H1 (cell line): ENCODE results near the gene HSPBP1. TPM values are rescaled to one million over a fixed set of nuclear protein-coding genes. Genes with fewer than 3 reads are reported as not detected.
A peak's percentile ranks its signal among the peaks of the same experiment; 100 is the strongest.

Source experiments
- CTCF ChIA-PET: fragments of 300-600 bp; sonication (Branson Sonifier 250); formaldehyde crosslinking; loops from one replicate; lab custom pipeline; 2021; ENCODE audit not compliant: partially characterized antibody; lab: Charles Lee
- POLR2A ChIA-PET: fragments of 300-600 bp; sonication (Branson Sonifier 250); formaldehyde crosslinking; loops from one replicate; lab custom pipeline; 2021; ENCODE audit warnings: inconsistent platforms; ENCODE audit not compliant: partially characterized antibody; lab: Charles Lee
- DNase-seq, 2 experiments: peaks; one replicate each; pipeline versions ENCODE4 v3.0.0 to v3.0.0-alpha.2; 2010 to 2022; ENCODE audit warnings: low spot score in 2 of 2, low read depth in 1 of 2, mixed read lengths in 1 of 2
- FAIRE-seq: peaks from 2 replicates; lab custom pipeline; 2011; peaks lifted over from hg19 to GRCh38; lab: Jason Lieb, UNC
- H2AFZ ChIP-seq: 2 replicates; pipeline ENCODE4 v1.8.1; 2012; ENCODE audit warnings: low read length, inconsistent platforms
- H2AK5ac ChIP-seq: 2 replicates; pipeline ENCODE4 v1.6.1; 2013; ENCODE audit warnings: low read depth, low read length
- H2BK120ac ChIP-seq: replicated peaks from 2 replicates; pipeline ENCODE3; 2013; ENCODE audit warnings: low read depth, low read length, inconsistent platforms
- H2BK12ac ChIP-seq: 2 replicates; pipeline ENCODE4 v1.6.1; 2013; ENCODE audit warnings: low read depth, low read length
- H2BK15ac ChIP-seq: 2 replicates; pipeline ENCODE4 v1.6.1; 2013; ENCODE audit warnings: low read length
- H2BK20ac ChIP-seq: 2 replicates; pipeline ENCODE4 v1.6.1; 2013; ENCODE audit warnings: low read length
- H2BK5ac ChIP-seq: 2 replicates; pipeline ENCODE4 v1.6.1; 2013; ENCODE audit warnings: low read depth, low read length
- H3K14ac ChIP-seq: 2 replicates; pipeline ENCODE4 v1.6.1; 2013; ENCODE audit warnings: inconsistent platforms; ENCODE audit not compliant: insufficient read length
- H3K18ac ChIP-seq: 2 replicates; pipeline ENCODE4 v1.6.1; 2013; ENCODE audit warnings: low read length; ENCODE audit errors: extremely low read depth
- H3K23ac ChIP-seq: 2 replicates; pipeline ENCODE4 v1.6.1; 2013; ENCODE audit warnings: inconsistent platforms; ENCODE audit not compliant: insufficient read length
- H3K23me2 ChIP-seq: 2 replicates; pipeline ENCODE4 v1.6.1; 2013; ENCODE audit warnings: low read depth, low read length
- H3K27ac ChIP-seq: 2 replicates; pipeline ENCODE4 v1.6.1; 2011; ENCODE audit warnings: low read depth, low read length, inconsistent platforms
- H3K27me3 ChIP-seq, 4 experiments: replicated peaks in 1 of 4; 1 replicate in 1 of 4; 2 replicates in 3 of 4; pipeline versions ENCODE4 v1.6.1 to v1.8.1; 2011 to 2013; ENCODE audit warnings: low read length in 3 of 4, mild to moderate bottlenecking in 3 of 4, inconsistent platforms in 2 of 4, mixed read lengths in 2 of 4, moderate library complexity in 1 of 4; ENCODE audit not compliant: control insufficient read depth in 3 of 4, insufficient read depth in 3 of 4; ENCODE audit errors: extremely low read depth in 1 of 4
- H3K36me3 ChIP-seq, 4 experiments: 2 replicates each; pipeline versions ENCODE4 v1.6.1 to v1.8.1; 2011 to 2013; ENCODE audit warnings: mild to moderate bottlenecking in 4 of 4, low read length in 3 of 4, moderate library complexity in 2 of 4, control low read depth in 1 of 4, inconsistent platforms in 1 of 4; ENCODE audit not compliant: insufficient read depth in 4 of 4, control insufficient read depth in 2 of 4
- H3K4ac ChIP-seq: replicated peaks from 2 replicates; pipeline ENCODE3; 2013; ENCODE audit warnings: low read length, low read depth, mixed read lengths, inconsistent platforms; ENCODE audit not compliant: insufficient read length
- H3K4me1 ChIP-seq, 4 experiments: replicated peaks in 1 of 4; 1 replicate in 1 of 4; 2 replicates in 3 of 4; pipeline versions ENCODE4 v1.6.1 to v1.8.1; 2011 to 2013; ENCODE audit warnings: low read length in 3 of 4, inconsistent platforms in 2 of 4, mixed read lengths in 1 of 4; ENCODE audit not compliant: insufficient read depth in 4 of 4, control insufficient read depth in 3 of 4
- H3K4me2 ChIP-seq, 2 experiments: 2 replicates each; pipeline versions ENCODE4 v1.6.1 to v1.8.1; 2011 to 2013; ENCODE audit warnings: low read depth in 2 of 2, low read length in 2 of 2, control low read depth in 1 of 2, inconsistent platforms in 1 of 2, mild to moderate bottlenecking in 1 of 2; ENCODE audit not compliant: insufficient read depth in 1 of 2
- H3K4me3 ChIP-seq, 4 experiments: fragments of 200-600, 300-600 bp in 1 of 4; sonication (generic), shearing (Covaris generic), sonication (Bioruptor Twin) in 1 of 4; 2 replicates each; pipeline versions ENCODE4 v1.5.1 to v1.8.1; 2011 to 2016; ENCODE audit warnings: low read length in 4 of 4, low read depth in 3 of 4, control low read depth in 2 of 4, inconsistent platforms in 2 of 4, mild to moderate bottlenecking in 2 of 4, mixed read lengths in 1 of 4, moderate library complexity in 1 of 4; ENCODE audit not compliant: insufficient read depth in 2 of 4; ENCODE audit errors: extremely low read depth in 1 of 4
- H3K56ac ChIP-seq: replicated peaks from 2 replicates; pipeline ENCODE3; 2013; ENCODE audit warnings: low read depth, mild to moderate bottlenecking, mixed read lengths, low read length, inconsistent platforms; ENCODE audit not compliant: insufficient read length
- H3K79me1 ChIP-seq: 2 replicates; pipeline ENCODE4 v1.6.1; 2013; ENCODE audit warnings: low read depth, low read length, control low read depth
- H3K79me2 ChIP-seq, 2 experiments: 2 replicates each; pipeline versions ENCODE4 v1.6.1 to v1.8.1; 2012 to 2013; ENCODE audit warnings: low read length in 2 of 2, mild to moderate bottlenecking in 2 of 2, inconsistent platforms in 1 of 2; ENCODE audit not compliant: insufficient read depth in 2 of 2, control insufficient read depth in 1 of 2
- H3K9ac ChIP-seq, 4 experiments: replicated peaks in 1 of 4; 1 replicate in 1 of 4; 2 replicates in 3 of 4; pipeline versions ENCODE4 v1.6.1 to v1.8.1; 2011 to 2013; ENCODE audit warnings: low read depth in 3 of 4, low read length in 3 of 4, control low read depth in 2 of 4, mild to moderate bottlenecking in 2 of 4, moderate library complexity in 2 of 4, inconsistent platforms in 1 of 4; ENCODE audit errors: extremely low read depth in 1 of 4
- H3K9me3 ChIP-seq, 2 experiments: 2 replicates each; pipeline versions ENCODE4 v1.6.1 to v1.8.1; 2012 to 2013; ENCODE audit warnings: mild to moderate bottlenecking in 2 of 2, moderate library complexity in 2 of 2, control low read depth in 1 of 2, inconsistent platforms in 1 of 2, low read depth in 1 of 2, low read length in 1 of 2, mixed read lengths in 1 of 2; ENCODE audit not compliant: insufficient read depth in 2 of 2
- H4K20me1 ChIP-seq, 2 experiments: replicated peaks in 1 of 2; 2 replicates each; pipeline versions ENCODE3 to v1.8.1; 2011 to 2013; ENCODE audit warnings: inconsistent platforms in 2 of 2, low read length in 2 of 2, mild to moderate bottlenecking in 1 of 2; ENCODE audit not compliant: insufficient read depth in 2 of 2, control insufficient read depth in 1 of 2
- H4K5ac ChIP-seq: 2 replicates; pipeline ENCODE4 v1.6.1; 2013; ENCODE audit warnings: low read length, low read depth, mixed read lengths, inconsistent platforms; ENCODE audit not compliant: insufficient read length
- H4K8ac ChIP-seq: 2 replicates; pipeline ENCODE4 v1.8.0; 2013; ENCODE audit warnings: mild to moderate bottlenecking, moderate library complexity, low read length, inconsistent platforms; ENCODE audit not compliant: insufficient read depth; ENCODE audit errors: extremely low read depth
- H4K91ac ChIP-seq: replicated peaks from 2 replicates; pipeline ENCODE3; 2013; ENCODE audit warnings: low read length, mixed read lengths, inconsistent platforms; ENCODE audit not compliant: insufficient read length
- CBX5 ChIP-seq: fragments of 300-800, 300-1000 bp; sonication (generic); IDR thresholded peaks from 2 replicates; pipeline ENCODE4 v1.7.1; 2016; ENCODE audit warnings: antibody characterized with exemption, low read length, low read depth
- CREB1 ChIP-seq: IDR thresholded peaks from 2 replicates; pipeline ENCODE4 v1.6.1; 2012; ENCODE audit warnings: inconsistent platforms
- EGR1 ChIP-seq: IDR thresholded peaks from 2 replicates; pipeline ENCODE4 v1.6.1; 2011; ENCODE audit warnings: low read depth, low read length, borderline replicate concordance
- EP300 ChIP-seq, 2 experiments: IDR thresholded peaks; 1 replicate in 1 of 2; 2 replicates in 1 of 2; pipeline ENCODE4 v1.6.1; 2011 to 2012; ENCODE audit warnings: low read depth in 2 of 2, low read length in 2 of 2, mild to moderate bottlenecking in 2 of 2, borderline replicate concordance in 1 of 2, inconsistent platforms in 1 of 2, moderate library complexity in 1 of 2
- GABPA ChIP-seq: IDR thresholded peaks from 2 replicates; pipeline ENCODE4 v1.6.1; 2011; ENCODE audit warnings: mild to moderate bottlenecking, low read length, moderate library complexity, borderline replicate concordance; ENCODE audit not compliant: insufficient read depth
- GTF2F1 ChIP-seq: IDR thresholded peaks from 2 replicates; pipeline ENCODE4 v1.6.1; 2012; ENCODE audit warnings: low read depth, low read length, improper control_type of control experiment, borderline replicate concordance
- MAFK ChIP-seq: IDR thresholded peaks from 2 replicates; pipeline ENCODE4 v1.6.1; 2012; ENCODE audit warnings: low read depth, mild to moderate bottlenecking, improper control_type of control experiment, low read length
- POLR2AphosphoS5 ChIP-seq: IDR thresholded peaks from 2 replicates; pipeline ENCODE4 v1.6.1; 2011; ENCODE audit warnings: low read depth, low read length
- RBBP5 ChIP-seq: IDR thresholded peaks from 2 replicates; pipeline ENCODE4 v1.7.1; 2012; ENCODE audit warnings: low read depth, mild to moderate bottlenecking, inconsistent platforms, low read length, moderate library complexity, borderline replicate concordance
- RXRA ChIP-seq: IDR thresholded peaks from 2 replicates; pipeline ENCODE4 v1.6.1; 2011; ENCODE audit warnings: low read depth, mild to moderate bottlenecking, low read length, moderate library complexity; ENCODE audit not compliant: insufficient read depth
- SIRT6 ChIP-seq: IDR thresholded peaks from one replicate; pipeline ENCODE4 v1.7.1; 2012; ENCODE audit warnings: low read length, inconsistent platforms
- YY1 ChIP-seq: IDR thresholded peaks from 2 replicates; pipeline ENCODE4 v1.6.1; 2011; ENCODE audit warnings: low read depth, mild to moderate bottlenecking, low read length
- WGBS, 2 experiments: shearing (Covaris generic) in 1 of 2; methylation state at CpG; one replicate each; pipeline versions ENCODE4 v1.1.6 to v1.1.7; 2013 to 2015; ENCODE audit warnings: low lambda C conversion rate in 2 of 2, mixed read lengths in 2 of 2, inconsistent platforms in 1 of 2, low coverage in 1 of 2, missing lambda C conversion rate in 1 of 2; ENCODE audit not compliant: insufficient replicate concordance in 2 of 2, insufficient coverage in 1 of 2, insufficient read length in 1 of 2; ENCODE audit errors: extremely low coverage in 1 of 2, missing lambda C conversion rate in 1 of 2; 5-methylcytosine and 5-hydroxymethylcytosine counted together
- polyA plus RNA-seq, 7 experiments: library from polyadenylated mRNA; depleted of rRNA in 3 of 7; stranded (reverse) in 5 of 7; unstranded in 2 of 7; fragments of >200 nt in 5 of 7; fragments of 200-250 nt in 2 of 7; gene quantifications; 1 replicate in 5 of 7; 2 replicates in 1 of 7; 4 replicates in 1 of 7; pipeline versions ENCODE4 v1.2.1 to v1.2.3, GENCODE V29; 2011 to 2013; ENCODE audit warnings: missing spikeins in 2 of 7, mixed read lengths in 2 of 7
- total RNA-seq: library from RNA; stranded (reverse); fragmentation: NEBNext Ultra II Directional; extraction: Animal tissue kit (Norgen Biotek cat#: 25700); gene quantifications from 2 replicates; pipeline ENCODE4 v1.2.1, GENCODE V29; 2021
- TF ChIP-seq, protein P1 (sequence below): IDR thresholded peaks from 2 replicates; pipeline ENCODE4 v1.6.1; 2012; ENCODE audit warnings: inconsistent platforms

The HSPBP1 gene
- total and polyA plus RNA-seq, 2 of the 8 experiments (the other 6 are each of a cell fraction or from before 2014, with no cell fraction given) = 63.4 to 100 TPM

GRCh38 chr19:55300886-55301458 lies 21.1 kb upstream of the HSPBP1 start:
- Histone ChIP-seq H2BK15ac (peak overlapping the region; percentile 31; the same call in 1 of the 2 replicates), H3K79me2 (no peaks in the 10 kb centered on the region), H4K20me1 (peaks cover 0 to 5% of the 10 kb centered on the region in 2 experiments), H2BK5ac (no peak overlapping the region), H2BK20ac (no peak overlapping the region), H4K8ac (peak overlapping the region; percentile 51; the same call in 1 of the 2 replicates), H3K23me2 (peaks cover 2% of the 10 kb centered on the region; the same call in 1 of the 2 replicates), H3K14ac (no peak overlapping the region), H3K4ac (peak overlapping the region; percentile 66), H4K91ac (no peak overlapping the region), H2BK120ac (no peak overlapping the region), H3K79me1 (no peaks in the 10 kb centered on the region; the same call in 1 of the 2 replicates), H4K5ac (no peak overlapping the region), H3K27ac (no peak overlapping the region), H3K4me2 (0 out of 4 replicates have a peak overlapping the region, but pooled peaks of 1 of the 2 experiments have one; percentile 36), H3K9me3 (no peaks in the 10 kb centered on the region), H3K27me3 (no peaks in the 10 kb centered on the region), H3K4me1 (peaks cover 0 to 8% (median 3%) of the 10 kb centered on the region in 4 experiments; a peak in 3 of 7 replicates), H3K4me3 (no peak overlapping the region; a peak in 1 of 8 replicates), H3K18ac (no peak overlapping the region), H3K56ac (no peak overlapping the region), H2BK12ac (peak overlapping the region; percentile 55; the same call in 1 of the 2 replicates), H3K9ac (no peak overlapping the region; a peak in 1 of 7 replicates), H3K36me3 (peaks cover 10 to 35% (median 24%) of the 10 kb centered on the region in 4 experiments), H2AFZ (no peak overlapping the region), H2AK5ac (no peak overlapping the region), H3K23ac (no peak overlapping the region)
- FAIRE-seq (no peak), DNase-seq (no peak)
- CTCF ChIA-PET = interaction anchor here (0.6 to 3.9 kb wide), 47 partner anchors 9 to 184 kb away, joined by 3 to 37 read pairs (median 4); partner anchors contain the start of genes GARIN5B, IL11, KMT5C and NAT14
- POLR2A ChIA-PET = interaction anchor here (0.7 to 3.8 kb wide), 19 partner anchors 10 to 105 kb away, joined by 3 to 32 read pairs (median 4); partner anchors contain the start of genes KMT5C and TMEM238
- WGBS, 2 experiments = 84% methylated on average over 15 of the region's 15 CpGs; no CpG with 5 or more reads in 1 of the 2 experiments
- TF ChIP-seq EGR1 (no peak), MAFK (no peak), YY1 (no peak), SIRT6 (no peak), CREB1 (no peak), CBX5 (no peak), RXRA (no peak), EP300 (IDR thresholded peaks at IDR 0.05; ENCODE audit: borderline replicate concordance in 1 of 2, low read depth in 2 of 2, low read length in 2 of 2) (no peak), GABPA (no peak), POLR2AphosphoS5 (no peak), RBBP5 (no peak), GTF2F1 (no peak)
- TF ChIP-seq, protein P1, sequence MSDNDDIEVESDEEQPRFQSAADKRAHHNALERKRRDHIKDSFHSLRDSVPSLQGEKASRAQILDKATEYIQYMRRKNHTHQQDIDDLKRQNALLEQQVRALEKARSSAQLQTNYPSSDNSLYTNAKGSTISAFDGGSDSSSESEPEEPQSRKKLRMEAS = no peak
